AG08395 (cell line): Measurements from ENCODE around the gene ANKRD18A.

ENCODE experiments used
- DNase-seq: peaks from one replicate; pipeline ENCODE4 v3.0.0; 2012; ENCODE audit warnings: mixed read lengths, low spot score

The ANKRD18A gene

DNA sequence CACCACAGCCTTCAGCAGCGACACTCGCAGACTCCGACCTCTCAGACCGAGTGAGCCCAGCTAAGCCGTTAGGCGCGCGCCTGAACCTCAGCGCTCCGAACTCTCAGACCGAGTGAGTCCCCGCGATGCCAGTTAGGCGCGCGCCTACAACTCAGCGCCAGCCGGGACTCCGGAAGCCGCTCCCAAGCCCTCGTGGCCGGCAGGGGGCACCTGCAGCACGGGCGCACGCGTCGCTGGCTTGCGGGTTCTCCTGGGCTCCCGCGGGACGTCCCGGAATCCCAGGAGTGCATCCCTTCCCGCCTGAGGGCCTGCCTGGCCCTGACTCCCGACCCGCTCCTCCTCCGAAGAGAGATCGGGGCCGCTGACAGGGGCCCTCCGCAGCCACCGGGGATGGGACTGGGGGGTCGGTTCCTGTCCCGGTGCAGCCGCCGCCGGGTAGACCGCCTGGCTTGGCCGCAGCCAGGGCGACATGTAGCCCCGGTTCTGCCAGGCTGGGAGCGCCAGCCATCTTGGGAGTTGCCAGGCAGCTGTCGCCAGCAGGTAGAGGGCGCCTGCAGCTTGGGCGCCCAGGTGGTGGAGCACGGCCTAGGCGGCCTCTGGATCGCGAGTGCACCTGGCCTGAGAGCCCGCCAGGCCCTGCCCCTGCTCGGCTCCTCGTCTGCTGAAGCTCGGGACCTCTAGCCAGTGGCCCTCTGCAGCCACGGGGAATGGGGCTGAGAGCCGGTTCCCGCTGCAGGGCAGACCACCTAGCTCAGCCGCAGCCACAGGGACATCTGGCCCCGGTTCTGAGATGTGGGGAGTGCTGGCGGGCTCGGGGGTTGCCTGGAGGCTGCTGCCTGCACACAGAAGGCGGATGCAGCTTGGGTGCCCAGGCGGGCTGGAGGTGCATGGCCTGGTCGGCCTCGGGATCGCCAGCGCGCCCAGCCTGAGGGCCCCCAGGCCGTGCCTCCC lies at the start of gene ANKRD18A:
Gene ANKRD18A (minus strand): TSS at position 114 of the 951 bp plus-strand sequence. CDS start 311 bp downstream, outside the sequence.
- peak; percentile 41 for DNase-seq

- no peak for DNase-seq
Measured at GRCh38 chr9:38668791-38669466, 48.5 kb upstream of the ANKRD18A start.

DNA sequence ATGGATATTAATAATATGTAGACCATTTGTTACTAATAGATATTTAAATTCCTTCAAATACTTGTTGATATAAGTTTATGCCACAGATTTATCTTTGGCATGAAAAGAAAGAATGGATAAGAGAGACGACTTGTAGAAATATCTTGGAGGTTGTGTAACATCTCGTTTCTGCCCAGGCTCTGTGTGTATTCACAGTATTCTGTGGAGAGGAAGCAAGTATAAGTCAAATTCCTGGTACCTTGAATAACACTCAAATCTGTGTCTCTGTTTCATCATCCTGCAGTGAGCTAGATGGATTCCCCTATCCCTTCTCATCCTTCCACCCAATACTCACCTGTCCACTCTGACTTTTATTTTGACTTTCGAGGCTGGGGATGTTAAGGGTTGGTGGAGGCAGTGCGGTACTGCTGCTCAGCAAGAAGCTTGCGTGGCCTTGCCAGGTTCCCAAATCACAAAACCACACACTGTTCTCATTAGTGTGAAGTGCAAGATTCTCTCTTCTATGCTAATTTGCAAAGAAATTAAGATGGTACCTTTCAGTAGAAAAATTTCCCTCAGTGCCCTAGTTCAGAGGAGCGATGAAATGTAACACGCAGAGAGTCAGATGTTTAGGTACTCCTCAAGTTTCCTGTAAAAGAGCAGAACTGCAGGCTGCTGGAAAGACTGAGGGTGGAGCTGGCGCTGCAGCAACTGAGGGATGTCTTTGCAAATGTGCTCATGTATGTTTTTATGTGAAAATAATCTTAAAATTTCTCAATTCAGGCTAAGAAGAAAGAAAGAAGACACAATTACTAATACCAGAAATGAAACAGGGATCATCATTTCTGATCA lies 42.6 kb upstream of the ANKRD18A start:
- DNase-seq: no peak

DNA sequence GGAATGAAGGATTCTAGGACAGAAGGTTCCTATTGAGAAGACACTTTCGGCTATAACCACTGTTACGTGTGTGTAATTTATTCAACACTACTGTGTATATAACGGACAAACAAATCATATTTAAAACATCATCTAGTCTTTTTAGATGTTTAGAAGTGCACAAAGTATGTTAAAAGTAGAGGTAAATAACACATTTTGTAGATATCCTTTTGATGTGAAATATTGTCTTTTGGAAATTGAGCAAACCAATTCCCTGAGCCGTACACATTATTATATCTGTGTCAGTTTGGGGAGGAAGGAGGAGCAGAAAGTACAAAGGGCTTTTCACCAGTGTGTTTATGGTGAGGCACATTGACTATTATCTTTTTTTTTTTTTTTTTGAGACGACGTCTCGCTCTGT lies 39.1 kb upstream of the ANKRD18A start:
- DNase-seq: no peak

- no peak for DNase-seq
Measured at GRCh38 chr9:38656896-38657295, 36.5 kb upstream of the ANKRD18A start.

- no peak for DNase-seq
Measured at GRCh38 chr9:38652486-38652885, 32.1 kb upstream of the ANKRD18A start.

- DNase-seq: no peak
Measured at GRCh38 chr9:38652044-38652443, 31.6 kb upstream of the ANKRD18A start.

GRCh38 chr9:38651400-38652042 lies 31.1 kb upstream of the ANKRD18A start:
- no peak for DNase-seq

DNA sequence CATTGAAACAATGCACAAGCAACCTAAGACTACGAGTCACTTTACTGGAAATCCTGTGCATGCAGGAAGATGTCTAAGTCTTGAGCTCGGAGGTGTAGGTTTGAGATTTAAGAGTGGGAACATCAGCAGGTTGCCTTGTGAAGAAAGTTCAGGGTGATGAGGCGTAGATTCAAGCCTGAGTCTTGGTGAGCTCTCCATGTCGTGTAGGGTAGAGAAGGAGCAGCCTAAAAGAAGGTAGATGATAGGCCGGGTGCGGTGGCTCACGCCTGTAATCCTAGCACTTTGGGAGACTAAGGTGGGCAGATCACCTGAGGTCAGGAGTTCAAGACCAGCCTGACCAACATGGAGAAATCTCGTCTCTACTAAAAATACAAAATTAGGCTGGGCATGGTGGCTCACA lies 30.2 kb upstream of the ANKRD18A start:
- DNase-seq: no peak

GRCh38 chr9:38649731-38650363 lies 29.5 kb upstream of the ANKRD18A start:
- no peak for DNase-seq

- DNase-seq: no peak
Measured at GRCh38 chr9:38644601-38645000, 24.2 kb upstream of the ANKRD18A start.

GRCh38 chr9:38643815-38644173 lies 23.4 kb upstream of the ANKRD18A start:
- DNase-seq: no peak

DNA sequence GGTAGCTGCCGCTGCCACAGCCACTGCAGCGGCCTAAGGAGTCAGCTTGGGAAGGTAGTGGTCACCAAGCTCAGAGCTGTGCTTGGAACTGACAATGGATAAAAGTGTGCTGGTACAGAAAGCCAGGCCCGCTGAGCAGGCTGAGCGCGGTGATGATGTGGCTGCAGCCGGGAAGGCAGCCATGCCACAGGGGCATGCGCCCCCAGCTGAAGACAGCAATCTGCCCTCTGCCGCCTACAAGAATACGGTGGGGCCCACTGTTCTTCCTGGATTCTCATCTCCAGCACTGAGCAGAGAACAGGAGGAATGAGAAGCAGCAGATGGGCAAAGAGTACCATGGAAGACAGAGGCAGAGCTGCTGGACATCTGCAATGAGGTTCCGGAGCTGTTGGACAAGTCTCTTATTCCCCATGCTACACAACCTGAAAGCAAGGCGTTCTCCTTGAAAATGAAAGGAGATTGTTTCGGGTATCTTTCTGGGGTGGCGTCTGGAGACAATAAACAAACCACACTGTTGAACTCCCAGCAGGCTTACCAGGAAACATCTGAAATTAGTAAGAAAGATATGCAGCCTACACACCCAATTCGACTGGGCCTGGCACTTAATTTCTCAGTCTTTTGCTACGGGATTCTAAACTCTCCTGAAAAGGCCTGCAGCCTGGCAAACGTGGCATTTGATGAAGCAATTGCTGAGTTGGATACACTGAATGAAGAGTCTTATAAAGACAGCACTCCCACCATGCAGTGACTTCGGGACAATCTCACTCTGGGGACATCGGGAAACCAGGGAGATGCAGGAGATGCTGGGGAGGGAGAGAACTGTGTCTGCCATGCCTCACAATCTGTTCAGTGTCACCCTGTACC lies 22.8 kb upstream of the ANKRD18A start:
- no peak for DNase-seq

DNA sequence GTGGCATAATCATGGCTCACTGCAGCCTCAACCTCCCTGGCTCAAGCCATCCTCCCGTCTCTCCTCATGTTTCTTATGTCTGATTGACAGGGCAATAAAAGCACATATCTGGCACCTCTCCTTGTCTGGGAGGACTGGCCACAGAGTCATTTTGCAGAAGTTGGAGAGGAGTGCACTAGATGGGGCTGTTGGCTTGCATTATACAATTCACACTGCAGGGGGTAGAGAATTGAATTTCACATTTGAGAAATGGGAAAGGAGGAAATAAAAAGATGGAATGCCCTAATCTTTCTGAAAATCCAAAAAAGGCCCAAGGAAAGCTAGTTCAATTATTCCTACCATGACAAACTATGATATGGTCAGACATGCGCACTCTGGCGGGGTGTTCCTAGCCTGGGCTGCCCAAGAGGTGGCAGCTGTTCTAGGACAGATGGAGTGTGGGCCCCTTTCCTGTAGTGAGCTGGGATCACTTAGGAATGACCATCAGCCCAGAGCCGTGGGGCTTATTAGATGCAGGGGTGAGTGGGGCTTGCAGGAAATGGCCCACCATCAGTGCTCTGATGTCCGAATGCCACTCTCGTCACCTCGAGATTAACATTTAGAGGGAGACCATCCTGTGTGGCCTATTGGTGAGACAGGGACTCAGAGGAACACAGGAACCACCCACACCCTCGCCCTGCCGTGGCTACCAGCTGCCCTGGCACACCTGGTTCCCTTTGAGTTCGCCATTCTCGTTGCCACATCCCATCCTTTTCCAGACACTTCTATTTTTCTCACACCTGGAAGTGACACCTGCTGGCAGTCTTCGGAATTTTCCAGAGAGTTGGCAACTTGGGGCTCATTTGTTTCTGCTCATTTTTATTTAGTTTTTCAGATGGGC lies 21.8 kb upstream of the ANKRD18A start:
- DNase-seq: no peak

- no peak for DNase-seq
Measured at GRCh38 chr9:38641142-38641541, 20.7 kb upstream of the ANKRD18A start.

- DNase-seq: no peak
Measured at GRCh38 chr9:38639577-38639940, 19.2 kb upstream of the ANKRD18A start.

- no peak for DNase-seq
Measured at GRCh38 chr9:38638881-38639576, 18.6 kb upstream of the ANKRD18A start.

DNA sequence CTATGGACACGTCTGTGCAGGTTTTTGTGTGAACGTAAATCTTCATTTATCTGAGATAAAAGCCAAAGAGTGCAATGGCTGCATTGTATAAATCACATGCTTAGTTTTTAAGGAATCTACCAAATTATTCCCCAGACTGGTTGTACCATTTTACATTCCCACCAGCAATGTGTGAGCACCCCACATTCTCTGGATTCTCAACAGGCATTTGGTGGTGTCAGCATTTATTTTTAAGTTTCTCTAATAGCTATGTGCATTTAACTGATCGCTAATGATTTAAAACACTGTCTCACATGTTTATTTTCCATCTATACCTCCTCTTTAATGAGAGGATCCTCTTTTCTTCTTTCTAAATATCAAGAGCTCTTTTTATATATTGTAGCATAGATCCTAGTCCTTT lies 13.9 kb upstream of the ANKRD18A start:
- no peak for DNase-seq

- no peak for DNase-seq
Measured at GRCh38 chr9:38629511-38629910, 9.1 kb upstream of the ANKRD18A start.
